SJCRH30 (cell line): ENCODE data around the gene RAC3. TPM values are rescaled to one million over a fixed set of nuclear protein-coding genes. Genes with fewer than 3 reads are reported as not detected.

Source experiments
- DNase-seq, 2 experiments: peaks; one replicate each; pipeline ENCODE4 v3.0.0-alpha.2; 2015 to 2020
- H3K27ac ChIP-seq: fragments of 250-450 bp; sonication (Bioruptor Pico); 2 replicates; pipeline ENCODE4 v1.5.1; 2020; ENCODE audit warnings: mild to moderate bottlenecking, moderate library complexity
- H3K27me3 ChIP-seq: fragments of 250-450 bp; sonication (Bioruptor Pico); 2 replicates; pipeline ENCODE4 v1.5.1; 2020; ENCODE audit warnings: mild to moderate bottlenecking, moderate library complexity
- H3K36me3 ChIP-seq: fragments of 250-450 bp; sonication (Bioruptor Pico); 2 replicates; pipeline ENCODE4 v1.5.1; 2020; ENCODE audit warnings: mild to moderate bottlenecking, moderate library complexity
- H3K4me1 ChIP-seq: fragments of 250-450 bp; sonication (Bioruptor Pico); 2 replicates; pipeline ENCODE4 v1.5.1; 2020; ENCODE audit warnings: mild to moderate bottlenecking, moderate library complexity
- H3K4me3 ChIP-seq: fragments of 250-450 bp; sonication (Bioruptor Pico); 2 replicates; pipeline ENCODE4 v1.5.1; 2020; ENCODE audit warnings: mild to moderate bottlenecking, moderate library complexity
- H3K9me3 ChIP-seq: fragments of 250-450 bp; sonication (Bioruptor Pico); replicated peaks from 2 replicates; pipeline ENCODE4 v1.5.1; 2020; ENCODE audit warnings: mild to moderate bottlenecking, moderate library complexity
- total RNA-seq: library from RNA; depleted of rRNA; stranded (reverse); fragments of >200 nt; shearing (Covaris generic); gene quantifications from 2 replicates; pipeline ENCODE4 v1.2.3, GENCODE V29; 2014; rRNA removed

RAC3 gene
- total RNA-seq, result 17.9 and 20.8 TPM in 2 replicates

- Histone ChIP-seq H3K4me3 (peak within 1 kb of the TSS; percentile 60), H3K9me3 (no peaks in the 10 kb centered on the region), H3K27me3 (no peaks in the 10 kb centered on the region), H3K4me1 (peaks cover under 1% of the 10 kb centered on the region; the same call in 1 of the 2 replicates), H3K36me3 (no peaks in the 10 kb centered on the region), H3K27ac (no peak within 1 kb of the TSS)
- DNase-seq, result peak in 1 of 2 experiments; percentile 70
Measured at GRCh38 chr17:82031303-82031884, at the start of gene RAC3. TSS of gene RAC3 (plus strand) at chr17:82031678. CDS start at chr17:82031762, 84 bp downstream.

- Histone ChIP-seq H3K4me1 (0 out of 2 replicates have a peak, but pooled peaks cover 3% of the 10 kb centered on the region), H3K27ac (no peak overlapping the region), H3K9me3 (no peaks in the 10 kb centered on the region), H3K27me3 (no peaks in the 10 kb centered on the region), H3K4me3 (no peak overlapping the region), H3K36me3 (peaks cover 24% of the 10 kb centered on the region)
- no peak for DNase-seq
Measured at GRCh38 chr17:81983011-81983638, 48.4 kb upstream of the RAC3 start.

- Histone ChIP-seq H3K4me1 (0 out of 2 replicates have a peak, but pooled peaks cover 5% of the 10 kb centered on the region), H3K27ac (no peak overlapping the region), H3K36me3 (peaks cover 24% of the 10 kb centered on the region), H3K9me3 (no peaks in the 10 kb centered on the region), H3K4me3 (no peak overlapping the region), H3K27me3 (no peaks in the 10 kb centered on the region)
- DNase-seq, result no peak
Measured at GRCh38 chr17:81983639-81984373, 47.7 kb upstream of the RAC3 start.

GRCh38 chr17:81984773-81985410 lies 46.6 kb upstream of the RAC3 start:
- no peaks in the 10 kb centered on the region for H3K9me3 ChIP-seq
- DNase-seq, result no peak
- H3K36me3 ChIP-seq, result peaks cover 24% of the 10 kb centered on the region
- H3K27ac ChIP-seq, result no peak overlapping the region
- no peaks in the 10 kb centered on the region for H3K27me3 ChIP-seq
- H3K4me3 ChIP-seq, result no peak overlapping the region
- 0 out of 2 replicates have a peak, but pooled peaks cover 6% of the 10 kb centered on the region for H3K4me1 ChIP-seq

- peaks cover 24% of the 10 kb centered on the region for H3K36me3 ChIP-seq
- DNase-seq, result no peak
- no peaks in the 10 kb centered on the region for H3K9me3 ChIP-seq
- no peaks in the 10 kb centered on the region for H3K27me3 ChIP-seq
- peaks cover 11% of the 10 kb centered on the region; the same call in 1 of the 2 replicates for H3K4me1 ChIP-seq
- no peak overlapping the region for H3K4me3 ChIP-seq
- no peak overlapping the region for H3K27ac ChIP-seq
Measured at GRCh38 chr17:81986606-81987005, 44.9 kb upstream of the RAC3 start.

GRCh38 chr17:81987161-81987770 lies 44.2 kb upstream of the RAC3 start:
- no peaks in the 10 kb centered on the region for H3K27me3 ChIP-seq
- H3K4me1 ChIP-seq, result peaks cover 14% of the 10 kb centered on the region
- H3K9me3 ChIP-seq, result no peaks in the 10 kb centered on the region
- H3K4me3 ChIP-seq, result no peak overlapping the region
- H3K27ac ChIP-seq, result no peak overlapping the region
- peaks cover 24% of the 10 kb centered on the region for H3K36me3 ChIP-seq
- DNase-seq, result no peak

GRCh38 chr17:81990836-81991683 lies 40.4 kb upstream of the RAC3 start:
- Histone ChIP-seq H3K36me3 (peaks cover 4% of the 10 kb centered on the region; the same call in 1 of the 2 replicates), H3K27me3 (no peaks in the 10 kb centered on the region), H3K4me3 (no peak overlapping the region), H3K27ac (peak overlapping the region; percentile 1; the same call in 1 of the 2 replicates), H3K9me3 (no peaks in the 10 kb centered on the region), H3K4me1 (peaks cover 32% of the 10 kb centered on the region)
- DNase-seq, result peak in 1 of 2 experiments; percentile 36

- Histone ChIP-seq H3K4me3 (peak overlapping the region; percentile 35), H3K36me3 (no peaks in the 10 kb centered on the region), H3K27ac (peak overlapping the region; percentile 27), H3K4me1 (peaks cover 32% of the 10 kb centered on the region), H3K9me3 (no peaks in the 10 kb centered on the region), H3K27me3 (no peaks in the 10 kb centered on the region)
- peak; percentile 97 to 98 for DNase-seq
Measured at GRCh38 chr17:81991684-81992305, 39.7 kb upstream of the RAC3 start.

- DNase-seq, result peak; percentile 37 to 63
- no peaks in the 10 kb centered on the region for H3K36me3 ChIP-seq
- H3K9me3 ChIP-seq, result no peaks in the 10 kb centered on the region
- H3K27me3 ChIP-seq, result no peaks in the 10 kb centered on the region
- peaks cover 32% of the 10 kb centered on the region for H3K4me1 ChIP-seq
- peak overlapping the region; percentile 27 for H3K27ac ChIP-seq
- H3K4me3 ChIP-seq, result peak overlapping the region; percentile 35
Measured at GRCh38 chr17:81992306-81993102, 39.0 kb upstream of the RAC3 start.

GRCh38 chr17:81993729-81994592 lies 37.5 kb upstream of the RAC3 start:
- H3K27me3 ChIP-seq, result no peaks in the 10 kb centered on the region
- no peaks in the 10 kb centered on the region for H3K9me3 ChIP-seq
- H3K4me1 ChIP-seq, result peaks cover 29% of the 10 kb centered on the region
- H3K4me3 ChIP-seq, result no peak overlapping the region
- H3K27ac ChIP-seq, result no peak overlapping the region
- H3K36me3 ChIP-seq, result no peaks in the 10 kb centered on the region
- peak; percentile 22 to 53 for DNase-seq

- Histone ChIP-seq H3K36me3 (no peaks in the 10 kb centered on the region), H3K4me1 (peaks cover 29% of the 10 kb centered on the region), H3K4me3 (no peak overlapping the region), H3K9me3 (no peaks in the 10 kb centered on the region), H3K27me3 (no peaks in the 10 kb centered on the region), H3K27ac (no peak overlapping the region)
- peak; percentile 69 for DNase-seq
Measured at GRCh38 chr17:81994593-81995462, 36.6 kb upstream of the RAC3 start.
